ENCODE measurements around the gene SKAP1. TPM values are rescaled to one million over a fixed set of nuclear protein-coding genes. Genes with fewer than 3 reads are reported as not detected.

SKAP1 gene
- polyA plus RNA-seq, 3 donors = 0.13 to 1.0 (median 0.52) TPM

- no peak overlapping the region for H3K4me2 ChIP-seq (replicated peaks; ENCODE audit: extremely low read depth, low read length, poor library complexity, severe bottlenecking)
- Mint-ChIP-seq H3K27me3 (ENCODE audit: low read depth in 3 of 3) (peaks cover 11 to 39% (median 16%) of the 10 kb centered on the region in 3 donors), H3K27ac (no peak overlapping the region), H3K4me3 (no peak overlapping the region), H3K9me3 (no peaks in the 10 kb centered on the region), H3K4me1 (no peaks in the 10 kb centered on the region), H3K36me3 (no peaks in the 10 kb centered on the region)
- intact Hi-C loops (cut with micrococcal nuclease) = no loop called here
- no peak overlapping the region for H3K27ac ChIP-seq (ENCODE audit: low read depth in 1 of 2, low read length in 2 of 2)
- H4K20me1 ChIP-seq (ENCODE audit: insufficient read depth, low read length) = no peaks in the 10 kb centered on the region
- H3K27me3 ChIP-seq (ENCODE audit: control insufficient read depth in 2 of 2, insufficient read depth in 2 of 2, low read length in 2 of 2) = peaks cover 5 to 23% of the 10 kb centered on the region in 2 donors
- H3K79me2 ChIP-seq (ENCODE audit: insufficient read depth, low read length) = no peaks in the 10 kb centered on the region
- H3K4me1 ChIP-seq (ENCODE audit: control insufficient read depth in 1 of 2, insufficient read depth in 2 of 2, low read length in 2 of 2) = no peaks in the 10 kb centered on the region
- H3K36me3 ChIP-seq (replicated peaks in 1 of 2; ENCODE audit: control insufficient read depth in 1 of 2, insufficient read depth in 2 of 2, low read length in 2 of 2) = no peaks in the 10 kb centered on the region
- DNase-seq = no peak
- H3K9ac ChIP-seq (ENCODE audit: insufficient read depth, low read length, poor library complexity, severe bottlenecking) = no peak overlapping the region
- WGBS (ENCODE audit: insufficient coverage) = no CpG with 5 or more reads among the region's 1 CpG
- no peak overlapping the region for H2AFZ ChIP-seq (ENCODE audit: insufficient read depth, low read depth, low read length, poor library complexity, severe bottlenecking)
- H3K9me3 ChIP-seq (replicated peaks in 1 of 2; ENCODE audit: control insufficient read depth in 1 of 2, insufficient read depth in 1 of 2, low read length in 2 of 2) = no peaks in the 10 kb centered on the region
- no peak overlapping the region for H3K4me3 ChIP-seq (replicated peaks in 1 of 3; ENCODE audit: low read depth in 2 of 3, low read length in 3 of 3)
- TF ChIP-seq CTCF (IDR thresholded peaks at IDR 0.05) = no peak
Observed at GRCh38 chr17:48357779-48358602, 72.0 kb downstream of the SKAP1 start.

GRCh38 chr17:48356866-48357265 lies 73.1 kb downstream of the SKAP1 start:
- Histone ChIP-seq H3K79me2 (ENCODE audit: insufficient read depth, low read length) (no peaks in the 10 kb centered on the region), H3K4me3 (replicated peaks in 1 of 3; ENCODE audit: low read depth in 2 of 3, low read length in 3 of 3) (no peak overlapping the region), H3K9ac (ENCODE audit: insufficient read depth, low read length, poor library complexity, severe bottlenecking) (no peak overlapping the region), H2AFZ (ENCODE audit: insufficient read depth, low read depth, low read length, poor library complexity, severe bottlenecking) (no peak overlapping the region), H3K27me3 (ENCODE audit: control insufficient read depth in 2 of 2, insufficient read depth in 2 of 2, low read length in 2 of 2) (peaks cover 2 to 17% of the 10 kb centered on the region in 2 donors), H3K4me2 (replicated peaks; ENCODE audit: extremely low read depth, low read length, poor library complexity, severe bottlenecking) (no peak overlapping the region), H3K4me1 (ENCODE audit: control insufficient read depth in 1 of 2, insufficient read depth in 2 of 2, low read length in 2 of 2) (no peaks in the 10 kb centered on the region), H3K27ac (ENCODE audit: low read depth in 1 of 2, low read length in 2 of 2) (no peak overlapping the region), H4K20me1 (ENCODE audit: insufficient read depth, low read length) (no peaks in the 10 kb centered on the region), H3K9me3 (replicated peaks in 1 of 2; ENCODE audit: control insufficient read depth in 1 of 2, insufficient read depth in 1 of 2, low read length in 2 of 2) (no peaks in the 10 kb centered on the region), H3K36me3 (replicated peaks in 1 of 2; ENCODE audit: control insufficient read depth in 1 of 2, insufficient read depth in 2 of 2, low read length in 2 of 2) (no peaks in the 10 kb centered on the region)
- no peaks in the 10 kb centered on the region for H3K36me3 Mint-ChIP-seq
- H3K27ac Mint-ChIP-seq = no peak overlapping the region
- WGBS (ENCODE audit: insufficient coverage) = no CpG with 5 or more reads among the region's 2 CpGs
- intact Hi-C loops (cut with micrococcal nuclease) = no loop called here
- peaks cover 10 to 34% (median 16%) of the 10 kb centered on the region in 3 donors for H3K27me3 Mint-ChIP-seq (ENCODE audit: low read depth in 3 of 3)
- TF ChIP-seq CTCF (IDR thresholded peaks at IDR 0.05) = no peak
- no peaks in the 10 kb centered on the region for H3K4me1 Mint-ChIP-seq
- H3K9me3 Mint-ChIP-seq = no peaks in the 10 kb centered on the region
- H3K4me3 Mint-ChIP-seq = no peak overlapping the region
- no peak for DNase-seq
